K562 (cell line): ENCODE data around the gene SERPINA3. TPM values are rescaled to one million over a fixed set of nuclear protein-coding genes. Genes with fewer than 3 reads are reported as not detected.

Experiments
- ATAC-seq: fragments of 200-7000 bp; cut with Tn5 transposase; 3 replicates; pipeline ENCODE4 v1.9.1; 2020; ENCODE audit warnings: moderate library complexity
- BruUV-seq: library from RNA; stranded (reverse); fragments of 400-500 nt; replicated peaks from 2 replicates; lab custom pipeline; 2021; lab: Mats Ljungman, UMichigan
- CTCF ChIA-PET: fragments of 300-600 bp; formaldehyde crosslinking; extraction: SDS; loops from one replicate; lab custom pipeline; 2021; ENCODE audit warnings: low intra/inter-chr PET ratio; lab: Yijun Ruan, JAX
- POLR2A ChIA-PET: fragments of 300-600, 350-650 bp; sonication (Branson Sonifier 250); formaldehyde crosslinking; extraction: SDS; loops from one replicate; lab custom pipeline; 2021; ENCODE audit warnings: antibody characterized with exemption, inconsistent platforms; lab: Yijun Ruan, JAX
- DNase-seq, 4 experiments: peaks; one replicate each; pipeline versions ENCODE4 v3.0.0 to v3.0.0-alpha.2; 2011 to 2018; ENCODE audit warnings: low spot score in 3 of 4, mixed read lengths in 3 of 4; ENCODE audit errors: extremely low read depth in 1 of 4
- FAIRE-seq: peaks from 2 replicates; lab custom pipeline; 2011; peaks lifted over from hg19 to GRCh38; lab: Jason Lieb, UNC
- H2AFZ ChIP-seq: 2 replicates; pipeline ENCODE4 v1.6.0; 2011; ENCODE audit warnings: low read depth, low read length, control low read depth, inconsistent platforms
- H3K27ac ChIP-seq: fragments of 200-600 bp; 3 replicates; pipeline ENCODE4 v1.8.0; 2011; ENCODE audit warnings: low read depth, mild to moderate bottlenecking, control low read depth, inconsistent platforms, low read length, moderate library complexity, mixed read lengths; ENCODE audit errors: extremely low read depth
- H3K27me3 ChIP-seq, 2 experiments: fragments of 300-600 bp in 1 of 2; 2 replicates in 1 of 2; 3 replicates in 1 of 2; pipeline versions ENCODE4 v1.6.0 to v1.8.0; 2011; ENCODE audit warnings: inconsistent platforms in 2 of 2, low read length in 2 of 2, mild to moderate bottlenecking in 1 of 2, mixed read lengths in 1 of 2, moderate library complexity in 1 of 2; ENCODE audit not compliant: control insufficient read depth in 2 of 2, insufficient read depth in 2 of 2
- H3K36me3 ChIP-seq: fragments of 300-600 bp; 3 replicates; pipeline ENCODE4 v1.8.0; 2011; ENCODE audit warnings: mild to moderate bottlenecking, low read length, inconsistent platforms; ENCODE audit not compliant: control insufficient read depth, insufficient read depth
- H3K4me1 ChIP-seq, 2 experiments: fragments of 200-600 bp in 1 of 2; replicated peaks in 1 of 2; 2 replicates in 1 of 2; 3 replicates in 1 of 2; pipeline versions ENCODE4 v1.5.1 to v1.8.0; 2011; ENCODE audit warnings: inconsistent platforms in 2 of 2, low read length in 2 of 2, mild to moderate bottlenecking in 1 of 2, mixed read lengths in 1 of 2, moderate library complexity in 1 of 2; ENCODE audit not compliant: control insufficient read depth in 2 of 2, insufficient read depth in 2 of 2
- H3K4me2 ChIP-seq: 2 replicates; pipeline ENCODE4 v1.6.1; 2011; ENCODE audit warnings: low read length, control low read depth, inconsistent platforms, mixed read lengths; ENCODE audit not compliant: insufficient read depth
- H3K4me3 ChIP-seq: fragments of 200-600 bp; sonication (generic), shearing (Covaris generic); 2 replicates; pipeline ENCODE4 v1.5.1; 2016; ENCODE audit warnings: control low read depth, inconsistent platforms
- H3K79me2 ChIP-seq: fragments of 200-600 bp; 3 replicates; pipeline ENCODE4 v1.8.0; 2011; ENCODE audit warnings: low read length, inconsistent platforms; ENCODE audit not compliant: control insufficient read depth, insufficient read depth
- H3K9ac ChIP-seq, 2 experiments: 2 replicates each; pipeline versions ENCODE4 v1.6.0 to v1.6.1; 2011; ENCODE audit warnings: low read depth in 2 of 2, low read length in 2 of 2, control low read depth in 1 of 2, inconsistent platforms in 1 of 2, mild to moderate bottlenecking in 1 of 2, mixed read lengths in 1 of 2; ENCODE audit not compliant: insufficient read depth in 1 of 2
- H3K9me1 ChIP-seq: one replicate; pipeline ENCODE4 v1.6.0; 2011; ENCODE audit warnings: inconsistent platforms, mild to moderate bottlenecking, low read length, moderate library complexity; ENCODE audit not compliant: control insufficient read depth, insufficient read depth
- H3K9me3 ChIP-seq: replicated peaks from 2 replicates; pipeline ENCODE4 v1.5.1; 2011; ENCODE audit warnings: low read depth, low read length, inconsistent platforms; ENCODE audit not compliant: control insufficient read depth, insufficient read depth
- H4K20me1 ChIP-seq: replicated peaks from 2 replicates; pipeline ENCODE4 v1.6.1; 2011; ENCODE audit warnings: low read length, inconsistent platforms, mixed read lengths; ENCODE audit not compliant: control insufficient read depth, insufficient read depth
- CBX5 ChIP-seq: IDR thresholded peaks from 2 replicates; pipeline ENCODE4 v1.6.1; 2014; ENCODE audit warnings: low read depth, borderline replicate concordance
- ELK1 ChIP-seq: sonication (generic); formaldehyde crosslinking; IDR thresholded peaks from 2 replicates; pipeline ENCODE4 v1.8.1; 2022; ENCODE audit warnings: missing genetic modification reagents
- ELK3 ChIP-seq: fragments of 450-650 bp; formaldehyde crosslinking; IDR thresholded peaks from 2 replicates; pipeline ENCODE4 v1.4.0; 2020; ENCODE audit warnings: mild to moderate bottlenecking
- L3MBTL2 ChIP-seq: fragments of 450-650 bp; IDR thresholded peaks from 2 replicates; pipeline ENCODE4 v1.6.1; 2016; ENCODE audit warnings: mild to moderate bottlenecking, moderate library complexity
- MED1 ChIP-seq: sonication (generic); formaldehyde crosslinking; IDR thresholded peaks from 2 replicates; pipeline ENCODE4 v1.8.1; 2023; ENCODE audit warnings: missing genetic modification reagents, borderline replicate concordance
- MNT ChIP-seq, 2 experiments: fragments of 450-650 bp; conservative IDR thresholded peaks; 2 replicates each; pipeline ENCODE4 v1.6.1; 2017; ENCODE audit warnings: mild to moderate bottlenecking in 2 of 2, moderate library complexity in 2 of 2
- SP2 ChIP-seq: IDR thresholded peaks from 2 replicates; pipeline ENCODE4 v1.6.1; 2011; ENCODE audit warnings: mild to moderate bottlenecking, low read depth, low read length, moderate library complexity; ENCODE audit not compliant: poor library complexity, severe bottlenecking; ENCODE audit errors: extremely low read depth
- TAF15 ChIP-seq: fragments of 200-400 bp; formaldehyde crosslinking; IDR thresholded peaks from 2 replicates; pipeline ENCODE4 v1.6.1; 2017; ENCODE audit warnings: mild to moderate bottlenecking, low read depth, low read length, moderate library complexity
- ZNF584 ChIP-seq: fragments of 200-800 bp; sonication (Bioruptor generic); IDR thresholded peaks from 2 replicates; pipeline ENCODE4 v1.6.1; 2016; ENCODE audit warnings: low read depth, mild to moderate bottlenecking, missing genetic modification characterization, missing compliant biosample characterization
- WGBS: fragments of 100-300 bp; shearing (Covaris generic); methylation state at CpG from one replicate; pipeline ENCODE4 v1.1.6; 2016; ENCODE audit warnings: low coverage, mixed read lengths; ENCODE audit not compliant: insufficient coverage; ENCODE audit errors: missing lambda C conversion rate; 5-methylcytosine and 5-hydroxymethylcytosine counted together
- in situ Hi-C: fragments of 300-500 bp; cut with MboI; formaldehyde crosslinking; loops from 4 replicates; pipeline ENCODE4 v1.15.0; 2018; ENCODE audit warnings: inconsistent platforms, mixed read lengths
- intact Hi-C: fragments of 100-400 bp; cut with micrococcal nuclease; formaldehyde crosslinking; loops from 2 replicates; pipeline ENCODE4 v1.14.2; 2022
- polyA plus RNA-seq, 8 experiments: library from polyadenylated mRNA; depleted of rRNA in 4 of 8; stranded (reverse) in 5 of 8; unstranded in 3 of 8; fragments of >200 nt; fragmentation: Nextera tagmentation in 2 of 8; fragmentation: Illumina TruSeq in 1 of 8; extraction: Ambion mirVana in 2 of 8; extraction: Trizol in 1 of 8; gene quantifications; 2 replicates each; pipeline versions ENCODE4 v1.2.1 to v1.2.3, GENCODE V29; 2011 to 2014; ENCODE audit warnings: inconsistent platforms in 1 of 8, missing spikeins in 1 of 8
- total RNA-seq, 7 experiments: library from RNA; depleted of rRNA in 6 of 7; stranded (reverse); fragments of >200 nt in 6 of 7; fragmentation: Illumina TruSeq in 2 of 7; extraction: Trizol in 2 of 7; gene quantifications; 2 replicates each; pipeline versions ENCODE4 v1.2.1 to v1.2.3, GENCODE V29; 2011 to 2021; ENCODE audit warnings: low replicate concordance in 1 of 7
- TF ChIP-seq, protein P1 (sequence below): fragments of 250-450 bp; sonication (Bioruptor Pico); IDR thresholded peaks from 2 replicates; pipeline ENCODE4 v1.8.0; 2021; ENCODE audit warnings: mild to moderate bottlenecking, moderate library complexity

SERPINA3 gene
- total and polyA plus RNA-seq, 9 of the 15 experiments (the other 6 are each of a cell fraction or from before 2014, with no cell fraction given) = 2.3 TPM; not detected in 8

DNA sequence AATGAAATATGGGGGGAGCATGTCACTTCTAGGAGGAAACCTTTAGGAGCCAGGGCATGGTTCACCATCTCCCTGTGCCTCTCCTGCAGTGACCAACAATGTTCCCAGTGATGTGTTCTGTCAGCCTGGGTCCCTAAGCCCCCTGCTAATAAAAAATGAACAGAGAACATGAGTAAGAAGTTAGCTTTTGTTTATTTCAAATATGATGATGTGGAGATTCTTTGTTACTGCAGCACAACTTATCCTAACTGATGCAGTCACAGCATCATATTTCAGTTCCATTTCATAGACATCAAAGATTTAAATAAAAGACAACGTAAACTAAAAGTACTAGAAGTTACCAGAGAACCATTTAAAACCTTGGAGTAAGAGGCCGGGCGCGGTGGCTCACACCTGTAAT is 43.9 kb downstream of the SERPINA3 start (continued):
- no peak for TF ChIP-seq ZNF584
- TF ChIP-seq TAF15 = no peak
- no peak for TF ChIP-seq CBX5
- TF ChIP-seq MNT (conservative IDR thresholded peaks at IDR 0.05) = no peak
- TF ChIP-seq MED1 (CRISPR knock-in tag) = no peak
- TF ChIP-seq L3MBTL2 = no peak
- TF ChIP-seq SP2 = no peak
- no peak for TF ChIP-seq ELK1

DNA sequence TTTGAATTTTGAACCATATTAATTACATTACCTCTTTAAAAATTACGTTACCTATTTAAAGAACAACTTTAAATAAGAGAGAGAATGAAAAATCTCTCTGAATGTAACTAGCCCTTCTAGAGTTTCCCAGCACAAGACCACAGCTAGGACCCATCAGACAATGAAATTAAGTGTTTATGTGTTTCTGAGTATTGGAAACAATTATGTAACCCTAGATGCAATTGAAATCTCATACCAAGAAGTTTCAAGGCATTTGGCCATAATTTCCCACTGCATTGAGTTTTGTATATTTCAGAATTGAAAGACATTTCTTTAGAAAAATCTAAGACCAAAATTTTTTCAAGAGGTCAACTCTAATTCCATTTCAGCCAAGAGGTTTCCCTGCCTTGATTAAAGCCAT is 47.1 kb downstream of the SERPINA3 start:
- no TSS peak for BruUV-seq
- Histone ChIP-seq H3K36me3 (no peaks in the 10 kb centered on the region), H3K4me3 (no peak overlapping the region), H3K4me2 (no peak overlapping the region), H3K27ac (no peak overlapping the region), H3K9me3 (no peaks in the 10 kb centered on the region), H4K20me1 (no peaks in the 10 kb centered on the region), H2AFZ (no peak overlapping the region), H3K79me2 (no peaks in the 10 kb centered on the region), H3K9me1 (no peaks in the 10 kb centered on the region), H3K4me1 (no peaks in the 10 kb centered on the region), H3K9ac (no peak overlapping the region), H3K27me3 (no peaks in the 10 kb centered on the region)
- no peak for FAIRE-seq
- ATAC-seq = no peak
- in situ Hi-C loops = no loop called here
- 0% methylated on average over 1 of the region's 1 CpG for WGBS
- CTCF ChIA-PET = no interaction called here
- TF ChIP-seq ELK3 (CRISPR knock-in tag) = no peak
- TF ChIP-seq, protein P1, sequence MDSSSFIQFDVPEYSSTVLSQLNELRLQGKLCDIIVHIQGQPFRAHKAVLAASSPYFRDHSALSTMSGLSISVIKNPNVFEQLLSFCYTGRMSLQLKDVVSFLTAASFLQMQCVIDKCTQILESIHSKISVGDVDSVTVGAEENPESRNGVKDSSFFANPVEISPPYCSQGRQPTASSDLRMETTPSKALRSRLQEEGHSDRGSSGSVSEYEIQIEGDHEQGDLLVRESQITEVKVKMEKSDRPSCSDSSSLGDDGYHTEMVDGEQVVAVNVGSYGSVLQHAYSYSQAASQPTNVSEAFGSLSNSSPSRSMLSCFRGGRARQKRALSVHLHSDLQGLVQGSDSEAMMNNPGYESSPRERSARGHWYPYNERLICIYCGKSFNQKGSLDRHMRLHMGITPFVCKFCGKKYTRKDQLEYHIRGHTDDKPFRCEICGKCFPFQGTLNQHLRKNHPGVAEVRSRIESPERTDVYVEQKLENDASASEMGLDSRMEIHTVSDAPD (CRISPR knock-in tag) = no peak
- intact Hi-C loops = no loop called here
- POLR2A ChIA-PET = no interaction called here
- no peak for DNase-seq
